OCI-LY1 (cell line): ENCODE data around the gene NTHL1.
"Not testable (repeated sequence)": the region's sequence is repeated elsewhere in the genome, so short reads cannot be mapped to it uniquely, and the experiment has no call there.

Experiments used
- H2AFZ ChIP-seq: fragments of 200-600 bp; sonication (generic), shearing (Covaris generic); 2 replicates; pipeline ENCODE4 v1.6.0; 2014; ENCODE audit warnings: antibody characterized with exemption, mild to moderate bottlenecking, low read length
- H3F3A ChIP-seq: fragments of 200-600 bp; sonication (generic), shearing (Covaris generic); 2 replicates; pipeline ENCODE4 v1.6.0; 2014; ENCODE audit warnings: mild to moderate bottlenecking, antibody characterized with exemption, low read length, moderate library complexity; ENCODE audit not compliant: insufficient read depth
- H3K27ac ChIP-seq: fragments of 200-600 bp; sonication (generic); 2 replicates; pipeline ENCODE4 v1.5.1; 2014; ENCODE audit warnings: low read length, mixed run types, mild to moderate bottlenecking, low read depth; ENCODE audit not compliant: poor library complexity, severe bottlenecking
- H3K27me3 ChIP-seq: fragments of 200-600 bp; sonication (generic); 2 replicates; pipeline ENCODE4 v1.6.0; 2014; ENCODE audit warnings: antibody characterized with exemption, mild to moderate bottlenecking, low read length, moderate library complexity; ENCODE audit not compliant: insufficient read depth
- H3K36me3 ChIP-seq: fragments of 200-600 bp; sonication (generic); 2 replicates; pipeline ENCODE4 v1.6.1; 2014; ENCODE audit warnings: mild to moderate bottlenecking, antibody characterized with exemption, low read length, moderate library complexity, mixed read lengths; ENCODE audit not compliant: insufficient read depth
- H3K4me1 ChIP-seq: fragments of 200-600 bp; sonication (generic); 2 replicates; pipeline ENCODE4 v1.5.1; 2014; ENCODE audit warnings: mild to moderate bottlenecking, low read length, moderate library complexity; ENCODE audit not compliant: insufficient read depth, severe bottlenecking
- H3K4me2 ChIP-seq: fragments of 200-600 bp; sonication (generic), shearing (Covaris generic); 2 replicates; pipeline ENCODE4 v1.6.1; 2014; ENCODE audit warnings: low read length
- H3K4me3 ChIP-seq: fragments of 200-600 bp; sonication (generic); 2 replicates; pipeline ENCODE4 v1.5.1; 2014; ENCODE audit warnings: low read length, low read depth, mild to moderate bottlenecking, mixed read lengths; ENCODE audit not compliant: poor library complexity, severe bottlenecking
- H3K79me2 ChIP-seq: fragments of 200-600 bp; shearing (Covaris generic); 2 replicates; pipeline ENCODE4 v1.6.1; 2016; ENCODE audit warnings: mixed run types, low read length, mixed read lengths; ENCODE audit not compliant: insufficient read depth
- H3K9ac ChIP-seq: fragments of 200-600 bp; sonication (generic), shearing (Covaris generic); 2 replicates; pipeline ENCODE4 v1.6.1; 2014; ENCODE audit warnings: mild to moderate bottlenecking, low read length, mixed read lengths
- H3K9me2 ChIP-seq: fragments of 200-600 bp; sonication (generic), shearing (Covaris generic); 2 replicates; pipeline ENCODE4 v1.6.1; 2014; ENCODE audit warnings: low read depth, mild to moderate bottlenecking, low read length, mixed read lengths
- H3K9me3 ChIP-seq: fragments of 200-600 bp; shearing (Covaris generic); 2 replicates; pipeline ENCODE4 v1.6.1; 2014; ENCODE audit warnings: low read length, mixed read lengths
- H4K20me1 ChIP-seq: fragments of 200-600 bp; sonication (generic), shearing (Covaris generic); 2 replicates; pipeline ENCODE4 v1.6.0; 2016; ENCODE audit warnings: mild to moderate bottlenecking, low read length; ENCODE audit not compliant: insufficient read depth
- EZH2 ChIP-seq: fragments of 200-600 bp; sonication (generic), shearing (Covaris generic); IDR thresholded peaks from 2 replicates; pipeline ENCODE4 v1.8.0; 2017; ENCODE audit warnings: borderline replicate concordance, mixed run types, mild to moderate bottlenecking, antibody characterized with exemption, low read length, moderate library complexity, mixed read lengths
- TF ChIP-seq, protein P1 (sequence below): fragments of 200-600 bp; sonication (generic), shearing (Covaris generic); IDR thresholded peaks from 2 replicates; pipeline ENCODE4 v1.5.1; 2017; ENCODE audit warnings: mild to moderate bottlenecking, antibody characterized with exemption, low read length, moderate library complexity, mixed read lengths

The NTHL1 gene

GRCh38 chr16:2015117-2015946 is 32.3 kb downstream of the NTHL1 start:
- Histone ChIP-seq H2AFZ (no peak overlapping the region), H3K27ac (no peak overlapping the region), H4K20me1 (no peaks in the 10 kb centered on the region), H3K27me3 (no peaks in the 10 kb centered on the region), H3K9me2 (no peaks in the 10 kb centered on the region), H3K4me1 (peaks cover 6% of the 10 kb centered on the region), H3K9ac (no peak overlapping the region), H3F3A (no peaks in the 10 kb centered on the region), H3K79me2 (no peaks in the 10 kb centered on the region), H3K4me2 (no peak overlapping the region), H3K4me3 (no peak overlapping the region), H3K9me3 (no peaks in the 10 kb centered on the region), H3K36me3 (no peaks in the 10 kb centered on the region)
- no peak for TF ChIP-seq EZH2
- TF ChIP-seq, protein P1, sequence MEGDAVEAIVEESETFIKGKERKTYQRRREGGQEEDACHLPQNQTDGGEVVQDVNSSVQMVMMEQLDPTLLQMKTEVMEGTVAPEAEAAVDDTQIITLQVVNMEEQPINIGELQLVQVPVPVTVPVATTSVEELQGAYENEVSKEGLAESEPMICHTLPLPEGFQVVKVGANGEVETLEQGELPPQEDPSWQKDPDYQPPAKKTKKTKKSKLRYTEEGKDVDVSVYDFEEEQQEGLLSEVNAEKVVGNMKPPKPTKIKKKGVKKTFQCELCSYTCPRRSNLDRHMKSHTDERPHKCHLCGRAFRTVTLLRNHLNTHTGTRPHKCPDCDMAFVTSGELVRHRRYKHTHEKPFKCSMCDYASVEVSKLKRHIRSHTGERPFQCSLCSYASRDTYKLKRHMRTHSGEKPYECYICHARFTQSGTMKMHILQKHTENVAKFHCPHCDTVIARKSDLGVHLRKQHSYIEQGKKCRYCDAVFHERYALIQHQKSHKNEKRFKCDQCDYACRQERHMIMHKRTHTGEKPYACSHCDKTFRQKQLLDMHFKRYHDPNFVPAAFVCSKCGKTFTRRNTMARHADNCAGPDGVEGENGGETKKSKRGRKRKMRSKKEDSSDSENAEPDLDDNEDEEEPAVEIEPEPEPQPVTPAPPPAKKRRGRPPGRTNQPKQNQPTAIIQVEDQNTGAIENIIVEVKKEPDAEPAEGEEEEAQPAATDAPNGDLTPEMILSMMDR: no peak

GRCh38 chr16:2013527-2013926 is 34.1 kb downstream of the NTHL1 start:
- peaks cover 16% of the 10 kb centered on the region for H3K4me1 ChIP-seq
- no peak overlapping the region for H2AFZ ChIP-seq
- H3K79me2 ChIP-seq: peaks cover 6% of the 10 kb centered on the region
- no peak overlapping the region for H3K9ac ChIP-seq
- H4K20me1 ChIP-seq: no peaks in the 10 kb centered on the region
- no peak overlapping the region for H3K27ac ChIP-seq
- no peaks in the 10 kb centered on the region for H3K9me3 ChIP-seq
- no peak for TF ChIP-seq EZH2
- TF ChIP-seq, protein P1: no peak
- no peak overlapping the region for H3K4me2 ChIP-seq
- H3K4me3 ChIP-seq: no peak overlapping the region
- no peaks in the 10 kb centered on the region for H3K36me3 ChIP-seq
- no peaks in the 10 kb centered on the region for H3K27me3 ChIP-seq
- no peaks in the 10 kb centered on the region for H3F3A ChIP-seq
- H3K9me2 ChIP-seq: no peaks in the 10 kb centered on the region

DNA sequence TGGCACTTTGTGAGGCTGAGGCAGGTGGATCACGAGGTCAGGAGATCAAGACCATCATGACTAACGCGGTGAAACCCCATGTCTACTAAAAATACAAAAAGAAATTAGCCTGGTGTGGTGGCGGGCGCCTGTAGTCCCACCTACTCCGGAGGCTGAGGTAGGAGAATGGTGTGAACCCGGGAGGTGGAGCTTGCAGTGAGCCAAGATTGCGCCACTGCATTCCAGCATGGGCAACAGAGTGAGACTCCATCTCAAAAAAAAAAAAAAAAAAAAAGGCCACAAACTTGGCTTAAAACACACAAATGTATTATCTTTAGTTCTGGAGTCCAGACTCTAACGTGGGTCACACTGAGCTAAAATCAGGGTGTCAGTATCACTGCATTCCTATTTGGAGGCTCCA is 35.9 kb downstream of the NTHL1 start:
- H3K9me2 ChIP-seq, H3K9ac ChIP-seq, H2AFZ ChIP-seq, H3K27ac ChIP-seq, H3K4me2 ChIP-seq, H3K4me3 ChIP-seq, H3K9me3 ChIP-seq, H3F3A ChIP-seq, H3K27me3 ChIP-seq, H4K20me1 ChIP-seq, H3K36me3 ChIP-seq: not testable (repeated sequence)
- H3K4me1 ChIP-seq: peaks cover 34% of the 10 kb centered on the region
- peaks cover 11% of the 10 kb centered on the region for H3K79me2 ChIP-seq
